ENCODE data around the gene ANKRD36B.
"Not testable (repeated sequence)": the region's sequence is repeated elsewhere in the genome, so short reads cannot be mapped to it uniquely, and the experiment has no call there.

The ANKRD36B gene

GRCh38 chr2:97617911-97618310, 28.2 kb upstream of the ANKRD36B start:
- H3K27me3 ChIP-seq (ENCODE audit: low read length): no peaks in the 10 kb centered on the region
- no peaks in the 10 kb centered on the region for H3K9me3 ChIP-seq (ENCODE audit: insufficient read depth, low read length)
- no peak overlapping the region for H3K4me2 ChIP-seq (ENCODE audit: low read depth, low read length, poor library complexity, severe bottlenecking)
- H4K20me1 ChIP-seq (ENCODE audit: low read depth, low read length): no peaks in the 10 kb centered on the region
- H3F3A ChIP-seq (ENCODE audit: insufficient read depth): no peaks in the 10 kb centered on the region
- no peak overlapping the region for H2AFZ ChIP-seq (ENCODE audit: low read depth, low read length, severe bottlenecking)
- H3K27ac ChIP-seq (ENCODE audit: low read depth, low read length): no peak overlapping the region
- TF ChIP-seq EZH2phosphoT487 (conservative IDR thresholded peaks at IDR 0.05; ENCODE audit: low read length) (no peak), CTCF (IDR thresholded peaks at IDR 0.05; ENCODE audit: insufficient read depth, low read length, poor library complexity, severe bottlenecking) (no peak)
- H3K4me3 ChIP-seq (ENCODE audit: insufficient read depth, low read length, poor library complexity, severe bottlenecking): no peak overlapping the region
- H3K79me2 ChIP-seq (ENCODE audit: insufficient read depth, low read length): no peaks in the 10 kb centered on the region
- H3K36me3 ChIP-seq (ENCODE audit: low read length): no peaks in the 10 kb centered on the region
- H3K9ac ChIP-seq (ENCODE audit: low read length): no peak overlapping the region
- no peaks in the 10 kb centered on the region for H3K9me2 ChIP-seq (replicated peaks; ENCODE audit: insufficient read depth, low read length)

- H3K9me3 ChIP-seq (ENCODE audit: insufficient read depth, low read length); H3K27me3 ChIP-seq (ENCODE audit: low read length); H2AFZ ChIP-seq (ENCODE audit: low read depth, low read length, severe bottlenecking); H3K9me2 ChIP-seq (replicated peaks; ENCODE audit: insufficient read depth, low read length); H3K4me3 ChIP-seq (ENCODE audit: insufficient read depth, low read length, poor library complexity, severe bottlenecking); H3K4me2 ChIP-seq (ENCODE audit: low read depth, low read length, poor library complexity, severe bottlenecking); H3K9ac ChIP-seq (ENCODE audit: low read length); H3K36me3 ChIP-seq (ENCODE audit: low read length); H4K20me1 ChIP-seq (ENCODE audit: low read depth, low read length); H3K27ac ChIP-seq (ENCODE audit: low read depth, low read length); H3K79me2 ChIP-seq (ENCODE audit: insufficient read depth, low read length); H3F3A ChIP-seq (ENCODE audit: insufficient read depth): not testable (repeated sequence)
These were observed 26.1 kb upstream of the ANKRD36B start for GRCh38 chr2:97615746-97616145.

- not testable (repeated sequence) for H3K27me3 ChIP-seq (ENCODE audit: low read length); H3K79me2 ChIP-seq (ENCODE audit: insufficient read depth, low read length); H2AFZ ChIP-seq (ENCODE audit: low read depth, low read length, severe bottlenecking); H4K20me1 ChIP-seq (ENCODE audit: low read depth, low read length); H3K9me2 ChIP-seq (replicated peaks; ENCODE audit: insufficient read depth, low read length); H3K27ac ChIP-seq (ENCODE audit: low read depth, low read length); H3K9ac ChIP-seq (ENCODE audit: low read length); H3K36me3 ChIP-seq (ENCODE audit: low read length); H3K9me3 ChIP-seq (ENCODE audit: insufficient read depth, low read length); H3F3A ChIP-seq (ENCODE audit: insufficient read depth); H3K4me3 ChIP-seq (ENCODE audit: insufficient read depth, low read length, poor library complexity, severe bottlenecking); H3K4me2 ChIP-seq (ENCODE audit: low read depth, low read length, poor library complexity, severe bottlenecking)
These were observed 22.2 kb upstream of the ANKRD36B start for GRCh38 chr2:97611895-97612294.

GRCh38 chr2:97608745-97609144, 19.1 kb upstream of the ANKRD36B start:
- not testable (repeated sequence) for H3K4me2 ChIP-seq (ENCODE audit: low read depth, low read length, poor library complexity, severe bottlenecking); H3K27ac ChIP-seq (ENCODE audit: low read depth, low read length); H2AFZ ChIP-seq (ENCODE audit: low read depth, low read length, severe bottlenecking); H3K9me2 ChIP-seq (replicated peaks; ENCODE audit: insufficient read depth, low read length); H3K36me3 ChIP-seq (ENCODE audit: low read length); H4K20me1 ChIP-seq (ENCODE audit: low read depth, low read length); H3K4me3 ChIP-seq (ENCODE audit: insufficient read depth, low read length, poor library complexity, severe bottlenecking); H3K9me3 ChIP-seq (ENCODE audit: insufficient read depth, low read length); H3K79me2 ChIP-seq (ENCODE audit: insufficient read depth, low read length); H3F3A ChIP-seq (ENCODE audit: insufficient read depth); H3K9ac ChIP-seq (ENCODE audit: low read length); H3K27me3 ChIP-seq (ENCODE audit: low read length)

- not testable (repeated sequence) for H4K20me1 ChIP-seq (ENCODE audit: low read depth, low read length); H3K9me2 ChIP-seq (replicated peaks; ENCODE audit: insufficient read depth, low read length); H3K79me2 ChIP-seq (ENCODE audit: insufficient read depth, low read length); H3K9me3 ChIP-seq (ENCODE audit: insufficient read depth, low read length); H3K4me2 ChIP-seq (ENCODE audit: low read depth, low read length, poor library complexity, severe bottlenecking); H3K27me3 ChIP-seq (ENCODE audit: low read length); H3K27ac ChIP-seq (ENCODE audit: low read depth, low read length); H2AFZ ChIP-seq (ENCODE audit: low read depth, low read length, severe bottlenecking); H3K9ac ChIP-seq (ENCODE audit: low read length); H3K4me3 ChIP-seq (ENCODE audit: insufficient read depth, low read length, poor library complexity, severe bottlenecking); H3F3A ChIP-seq (ENCODE audit: insufficient read depth); H3K36me3 ChIP-seq (ENCODE audit: low read length)
These were observed 16.1 kb upstream of the ANKRD36B start for GRCh38 chr2:97605524-97606339.

- not testable (repeated sequence) for H3K4me2 ChIP-seq (ENCODE audit: low read depth, low read length, poor library complexity, severe bottlenecking); H2AFZ ChIP-seq (ENCODE audit: low read depth, low read length, severe bottlenecking); H3K9ac ChIP-seq (ENCODE audit: low read length); H4K20me1 ChIP-seq (ENCODE audit: low read depth, low read length); H3K4me3 ChIP-seq (ENCODE audit: insufficient read depth, low read length, poor library complexity, severe bottlenecking); H3K9me3 ChIP-seq (ENCODE audit: insufficient read depth, low read length); H3K27ac ChIP-seq (ENCODE audit: low read depth, low read length); H3K79me2 ChIP-seq (ENCODE audit: insufficient read depth, low read length); H3K36me3 ChIP-seq (ENCODE audit: low read length); H3F3A ChIP-seq (ENCODE audit: insufficient read depth); H3K27me3 ChIP-seq (ENCODE audit: low read length); H3K9me2 ChIP-seq (replicated peaks; ENCODE audit: insufficient read depth, low read length)
These were observed 15.4 kb upstream of the ANKRD36B start for GRCh38 chr2:97605109-97605508.

- H3K79me2 ChIP-seq (ENCODE audit: insufficient read depth, low read length); H3K27me3 ChIP-seq (ENCODE audit: low read length); H3K9ac ChIP-seq (ENCODE audit: low read length); H3K9me2 ChIP-seq (replicated peaks; ENCODE audit: insufficient read depth, low read length); H3K9me3 ChIP-seq (ENCODE audit: insufficient read depth, low read length); H2AFZ ChIP-seq (ENCODE audit: low read depth, low read length, severe bottlenecking); H3K27ac ChIP-seq (ENCODE audit: low read depth, low read length); H3K4me2 ChIP-seq (ENCODE audit: low read depth, low read length, poor library complexity, severe bottlenecking); H3K4me3 ChIP-seq (ENCODE audit: insufficient read depth, low read length, poor library complexity, severe bottlenecking); H4K20me1 ChIP-seq (ENCODE audit: low read depth, low read length); H3K36me3 ChIP-seq (ENCODE audit: low read length); H3F3A ChIP-seq (ENCODE audit: insufficient read depth): not testable (repeated sequence)
These were observed 11.9 kb upstream of the ANKRD36B start for GRCh38 chr2:97601537-97601936.

All from SU-DHL-6 (cell line).